GM12891 (cell line): ENCODE data around the gene SLC38A6.

Experiments
- PAX5 ChIP-seq: IDR thresholded peaks from 2 replicates; pipeline ENCODE4 v1.6.1; 2011; ENCODE audit warnings: low read length, moderate library complexity, mild to moderate bottlenecking; ENCODE audit not compliant: insufficient read depth, severe bottlenecking
- POLR2A ChIP-seq: IDR thresholded peaks from 2 replicates; pipeline ENCODE4 v1.6.1; 2011; ENCODE audit warnings: low read depth, low read length, control low read depth
- POLR2AphosphoS5 ChIP-seq: IDR thresholded peaks from 2 replicates; pipeline ENCODE4 v1.6.1; 2011; ENCODE audit warnings: low read depth, low read length, control low read depth
- TAF1 ChIP-seq: IDR thresholded peaks from 2 replicates; pipeline ENCODE4 v1.6.1; 2011; ENCODE audit warnings: low read depth, low read length, control low read depth

DNA sequence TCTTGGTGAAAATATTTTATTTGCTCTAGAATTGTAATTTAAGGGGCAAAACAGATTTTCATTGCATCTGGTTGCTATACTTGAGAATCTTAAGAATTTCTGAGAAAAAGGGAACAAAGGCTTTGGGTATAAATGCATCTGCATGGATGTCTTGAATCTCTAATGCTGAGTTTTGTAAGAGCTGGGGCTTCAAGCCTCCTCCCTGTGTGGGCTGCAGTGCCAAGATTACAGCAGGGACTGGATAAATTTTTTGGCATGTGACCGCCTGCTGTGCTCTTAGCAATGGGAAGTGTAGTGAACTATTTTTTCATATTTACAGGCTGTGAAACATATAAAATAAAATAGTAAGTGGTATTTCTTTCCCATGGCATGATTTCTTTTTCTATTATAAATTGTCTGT is 70.0 kb downstream of the SLC38A6 start:
- TF ChIP-seq POLR2AphosphoS5 (no peak), POLR2A (no peak), PAX5 (no peak), TAF1 (no peak)
